ENCODE measurements around the gene SPINK1. TPM values are rescaled to one million over a fixed set of nuclear protein-coding genes. Genes with fewer than 3 reads are reported as not detected.

SPINK1 gene
- total and polyA plus RNA-seq, 4 donors: 4.0 to 20.2 (median 15.0) TPM

DNA sequence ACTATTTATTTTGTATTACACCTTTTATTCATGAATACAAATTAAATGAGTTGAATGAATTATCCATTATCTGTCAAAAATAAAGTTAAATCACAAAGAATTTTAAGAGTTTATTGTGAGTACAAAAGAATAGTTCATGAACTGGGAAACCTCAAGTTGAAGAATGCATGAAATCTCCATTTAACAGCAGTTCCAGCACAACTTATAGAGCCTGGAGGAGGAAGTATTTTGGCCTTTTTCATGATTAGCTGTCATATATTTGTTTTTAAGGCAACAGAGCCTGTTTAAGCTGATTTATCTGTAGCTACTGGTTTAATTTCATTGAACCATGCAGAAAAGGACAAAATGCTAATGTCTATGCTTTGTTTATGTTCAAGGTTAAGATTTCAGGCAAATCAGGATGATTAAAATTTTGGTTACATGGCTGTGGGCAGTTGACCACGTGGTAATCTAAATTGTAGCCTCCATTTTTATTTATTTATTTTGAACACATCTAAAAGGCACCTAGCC is 12.2 kb downstream of the SPINK1 start:
- 46 to 67% methylated on average over 1 of the region's 1 CpG for WGBS, 2 donors
- TF ChIP-seq, protein P1, sequence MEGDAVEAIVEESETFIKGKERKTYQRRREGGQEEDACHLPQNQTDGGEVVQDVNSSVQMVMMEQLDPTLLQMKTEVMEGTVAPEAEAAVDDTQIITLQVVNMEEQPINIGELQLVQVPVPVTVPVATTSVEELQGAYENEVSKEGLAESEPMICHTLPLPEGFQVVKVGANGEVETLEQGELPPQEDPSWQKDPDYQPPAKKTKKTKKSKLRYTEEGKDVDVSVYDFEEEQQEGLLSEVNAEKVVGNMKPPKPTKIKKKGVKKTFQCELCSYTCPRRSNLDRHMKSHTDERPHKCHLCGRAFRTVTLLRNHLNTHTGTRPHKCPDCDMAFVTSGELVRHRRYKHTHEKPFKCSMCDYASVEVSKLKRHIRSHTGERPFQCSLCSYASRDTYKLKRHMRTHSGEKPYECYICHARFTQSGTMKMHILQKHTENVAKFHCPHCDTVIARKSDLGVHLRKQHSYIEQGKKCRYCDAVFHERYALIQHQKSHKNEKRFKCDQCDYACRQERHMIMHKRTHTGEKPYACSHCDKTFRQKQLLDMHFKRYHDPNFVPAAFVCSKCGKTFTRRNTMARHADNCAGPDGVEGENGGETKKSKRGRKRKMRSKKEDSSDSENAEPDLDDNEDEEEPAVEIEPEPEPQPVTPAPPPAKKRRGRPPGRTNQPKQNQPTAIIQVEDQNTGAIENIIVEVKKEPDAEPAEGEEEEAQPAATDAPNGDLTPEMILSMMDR (IDR thresholded peaks at IDR 0.05; ENCODE audit: control extremely low read depth, extremely low read depth): no peak
- no peak overlapping the region for H3K9ac ChIP-seq (ENCODE audit: insufficient read depth in 1 of 2, low read length in 2 of 2)
- peaks cover 0 to 9% (median 0%) of the 10 kb centered on the region in 5 donors for H3K4me1 ChIP-seq (ENCODE audit: control insufficient read depth in 5 of 5, insufficient read depth in 5 of 5, low read length in 5 of 5)
- no peaks in the 10 kb centered on the region for H3K27me3 ChIP-seq (ENCODE audit: control insufficient read depth in 3 of 3, insufficient read depth in 3 of 3, low read length in 2 of 3)
- H3K36me3 ChIP-seq (ENCODE audit: control insufficient read depth in 4 of 4, insufficient read depth in 4 of 4, low read length in 4 of 4): no peaks in the 10 kb centered on the region
- DNase-seq: peak in 2 of 3 donors; percentile 38 to 43
- no peaks in the 10 kb centered on the region for H3K9me3 ChIP-seq (ENCODE audit: control insufficient read depth in 4 of 4, insufficient read depth in 3 of 4, low read length in 3 of 4)
- no peak overlapping the region for H3K4me3 ChIP-seq
- no peak for ATAC-seq (ENCODE audit: insufficient read depth, low FRiP score)
- H3K27ac ChIP-seq (ENCODE audit: low read depth in 1 of 2, low read length in 1 of 2): no peak overlapping the region

GRCh38 chr5:147818290-147818689 is 13.2 kb downstream of the SPINK1 start:
- Histone ChIP-seq H3K4me3 (no peak overlapping the region), H3K27ac (ENCODE audit: low read depth in 1 of 2, low read length in 1 of 2) (no peak overlapping the region), H3K36me3 (ENCODE audit: control insufficient read depth in 4 of 4, insufficient read depth in 4 of 4, low read length in 4 of 4) (no peaks in the 10 kb centered on the region), H3K9ac (ENCODE audit: insufficient read depth in 1 of 2, low read length in 2 of 2) (no peak overlapping the region), H3K9me3 (ENCODE audit: control insufficient read depth in 4 of 4, insufficient read depth in 3 of 4, low read length in 3 of 4) (no peaks in the 10 kb centered on the region), H3K27me3 (ENCODE audit: control insufficient read depth in 3 of 3, insufficient read depth in 3 of 3, low read length in 2 of 3) (no peaks in the 10 kb centered on the region), H3K4me1 (ENCODE audit: control insufficient read depth in 5 of 5, insufficient read depth in 5 of 5, low read length in 5 of 5) (peaks cover 0 to 9% (median 0%) of the 10 kb centered on the region in 5 donors)
- TF ChIP-seq, protein P1 (IDR thresholded peaks at IDR 0.05; ENCODE audit: control extremely low read depth, extremely low read depth): no peak
- 65 to 74% methylated on average over 1 of the region's 1 CpG for WGBS, 2 donors
- ATAC-seq (ENCODE audit: insufficient read depth, low FRiP score) (no peak), DNase-seq (no peak)

DNA sequence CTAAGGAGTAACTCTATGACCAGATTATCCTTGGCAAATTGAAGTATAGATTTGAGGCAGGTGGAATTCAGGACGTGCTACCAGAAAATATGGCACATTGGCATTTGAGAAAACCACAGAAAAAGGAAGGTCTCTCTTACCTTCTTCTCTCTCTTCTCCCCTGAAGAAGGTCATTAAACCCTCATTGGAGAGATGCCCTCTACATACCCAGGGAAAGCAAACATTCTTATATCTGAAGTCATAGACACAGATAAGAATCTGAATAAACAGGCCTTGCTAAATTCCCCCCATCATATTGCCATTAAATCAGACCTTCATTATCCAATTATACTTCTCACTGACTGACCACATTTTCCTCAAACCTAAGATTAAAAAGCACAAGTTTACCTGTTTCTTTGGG is 17.8 kb downstream of the SPINK1 start:
- no peak overlapping the region for H3K9ac ChIP-seq (ENCODE audit: insufficient read depth in 1 of 2, low read length in 2 of 2)
- ATAC-seq (ENCODE audit: insufficient read depth, low FRiP score) (no peak), DNase-seq (no peak)
- H3K36me3 ChIP-seq (ENCODE audit: control insufficient read depth in 4 of 4, insufficient read depth in 4 of 4, low read length in 4 of 4): no peaks in the 10 kb centered on the region
- no peak overlapping the region for H3K27ac ChIP-seq (ENCODE audit: low read depth in 1 of 2, low read length in 1 of 2)
- no peaks in the 10 kb centered on the region for H3K4me1 ChIP-seq (ENCODE audit: control insufficient read depth in 5 of 5, insufficient read depth in 5 of 5, low read length in 5 of 5)
- TF ChIP-seq, protein P1 (IDR thresholded peaks at IDR 0.05; ENCODE audit: control extremely low read depth, extremely low read depth): no peak
- no peaks in the 10 kb centered on the region for H3K27me3 ChIP-seq (ENCODE audit: control insufficient read depth in 3 of 3, insufficient read depth in 3 of 3, low read length in 2 of 3)
- H3K9me3 ChIP-seq (ENCODE audit: control insufficient read depth in 4 of 4, insufficient read depth in 3 of 4, low read length in 3 of 4): no peaks in the 10 kb centered on the region
- 84 to 91% methylated on average over 1 of the region's 1 CpG for WGBS, 2 donors
- H3K4me3 ChIP-seq: no peak overlapping the region
